Upper lobe of right lung (tissue), 1 donor: Measurements from ENCODE around the gene BORCS8. TPM values are rescaled to one million over a fixed set of nuclear protein-coding genes. Genes with fewer than 3 reads are reported as not detected.

Experiments
- ATAC-seq: fragments of 200-7000 bp; cut with Tn5 transposase; one replicate; pipeline ENCODE4 v1.9.1; 2020; ENCODE audit warnings: mild to moderate bottlenecking, moderate library complexity
- DNase-seq: peaks from one replicate; pipeline ENCODE4 v3.0.0-alpha.2; 2020
- H3K27ac ChIP-seq: fragments of 200-600 bp; one replicate; pipeline ENCODE4 v1.8.0; 2022
- H3K27me3 ChIP-seq: fragments of 200-600 bp; one replicate; pipeline ENCODE4 v1.8.0; 2022; ENCODE audit warnings: mild to moderate bottlenecking
- H3K36me3 ChIP-seq: fragments of 200-600 bp; one replicate; pipeline ENCODE4 v1.8.0; 2022
- H3K4me1 ChIP-seq: fragments of 200-600 bp; one replicate; pipeline ENCODE4 v1.8.0; 2022
- H3K4me3 ChIP-seq: fragments of 200-600 bp; one replicate; pipeline ENCODE4 v1.8.0; 2022; ENCODE audit warnings: mild to moderate bottlenecking
- H3K9me3 ChIP-seq: fragments of 200-600 bp; one replicate; pipeline ENCODE4 v1.8.0; 2022
- intact Hi-C: fragments of 100-400 bp; cut with DNase I; formaldehyde crosslinking; loops from one replicate; pipeline ENCODE4 v1.11.0; 2022
- total RNA-seq: library from RNA; stranded (reverse); fragmentation: NEBNext Ultra II Directional; extraction: Animal tissue kit (Norgen Biotek cat#: 25700); gene quantifications from one replicate; pipeline ENCODE4 v1.2.1, GENCODE V29; 2021
- TF ChIP-seq, protein P1 (sequence below): fragments of 200-600 bp; IDR thresholded peaks from one replicate; pipeline ENCODE4 v1.8.0; 2022; ENCODE audit warnings: antibody characterized with exemption
- donor health status: DM: no; HTN: yes; CAD: no; lungs with severe emphysema.

The BORCS8 gene
- total RNA-seq, 1 donor from 2014 or later, result 24.8 TPM

DNA sequence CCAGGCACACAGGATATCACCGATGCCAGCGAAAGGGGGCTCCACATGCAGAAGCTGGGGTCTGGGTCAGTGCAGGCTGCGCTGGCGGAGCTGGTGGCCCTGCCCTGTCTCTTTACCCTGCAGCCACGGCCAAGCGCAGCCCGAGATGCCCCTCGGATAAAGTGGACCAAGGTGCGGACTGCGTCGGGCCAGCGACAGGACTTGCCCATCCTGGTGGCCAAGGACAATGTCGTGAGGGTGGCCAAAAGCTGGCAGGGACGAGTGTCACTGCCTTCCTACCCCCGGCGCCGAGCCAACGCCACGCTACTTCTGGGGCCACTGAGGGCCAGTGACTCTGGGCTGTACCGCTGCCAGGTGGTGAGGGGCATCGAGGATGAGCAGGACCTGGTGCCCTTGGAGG lies 27.0 kb upstream of the BORCS8 start:
- Histone ChIP-seq H3K4me1 (no peaks in the 10 kb centered on the region), H3K9me3 (no peaks in the 10 kb centered on the region), H3K27ac (no peak overlapping the region), H3K27me3 (peaks cover 10% of the 10 kb centered on the region), H3K4me3 (no peak overlapping the region), H3K36me3 (no peaks in the 10 kb centered on the region)
- TF ChIP-seq, protein P1, sequence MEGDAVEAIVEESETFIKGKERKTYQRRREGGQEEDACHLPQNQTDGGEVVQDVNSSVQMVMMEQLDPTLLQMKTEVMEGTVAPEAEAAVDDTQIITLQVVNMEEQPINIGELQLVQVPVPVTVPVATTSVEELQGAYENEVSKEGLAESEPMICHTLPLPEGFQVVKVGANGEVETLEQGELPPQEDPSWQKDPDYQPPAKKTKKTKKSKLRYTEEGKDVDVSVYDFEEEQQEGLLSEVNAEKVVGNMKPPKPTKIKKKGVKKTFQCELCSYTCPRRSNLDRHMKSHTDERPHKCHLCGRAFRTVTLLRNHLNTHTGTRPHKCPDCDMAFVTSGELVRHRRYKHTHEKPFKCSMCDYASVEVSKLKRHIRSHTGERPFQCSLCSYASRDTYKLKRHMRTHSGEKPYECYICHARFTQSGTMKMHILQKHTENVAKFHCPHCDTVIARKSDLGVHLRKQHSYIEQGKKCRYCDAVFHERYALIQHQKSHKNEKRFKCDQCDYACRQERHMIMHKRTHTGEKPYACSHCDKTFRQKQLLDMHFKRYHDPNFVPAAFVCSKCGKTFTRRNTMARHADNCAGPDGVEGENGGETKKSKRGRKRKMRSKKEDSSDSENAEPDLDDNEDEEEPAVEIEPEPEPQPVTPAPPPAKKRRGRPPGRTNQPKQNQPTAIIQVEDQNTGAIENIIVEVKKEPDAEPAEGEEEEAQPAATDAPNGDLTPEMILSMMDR, result no peak
- ATAC-seq, result no peak
- no peak for DNase-seq
- intact Hi-C loops, result no loop called here

DNA sequence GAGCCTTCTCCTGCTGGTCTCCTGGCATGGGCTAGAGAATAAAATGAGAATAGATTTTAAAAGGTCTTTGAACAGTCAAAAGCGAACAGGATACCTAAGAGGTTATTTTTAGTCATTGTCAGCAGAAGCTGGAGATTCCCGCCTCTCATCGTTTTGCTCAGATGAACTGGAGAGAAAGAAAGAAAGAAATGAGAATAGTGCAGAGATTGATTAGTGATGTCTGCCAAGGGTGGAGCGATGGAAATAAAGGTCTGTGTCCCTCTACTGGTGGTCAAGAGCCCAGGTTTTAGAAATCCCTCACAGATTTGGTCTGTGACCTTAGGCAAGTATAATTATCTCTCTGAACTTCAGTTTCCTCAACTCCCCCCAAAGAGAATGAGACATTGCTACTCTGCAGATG lies 25.1 kb upstream of the BORCS8 start:
- no peak for ATAC-seq
- TF ChIP-seq, protein P1, result no peak
- Histone ChIP-seq H3K4me1 (no peaks in the 10 kb centered on the region), H3K9me3 (no peaks in the 10 kb centered on the region), H3K36me3 (no peaks in the 10 kb centered on the region), H3K27me3 (peaks cover 17% of the 10 kb centered on the region), H3K27ac (no peak overlapping the region), H3K4me3 (no peak overlapping the region)
- intact Hi-C loops, result no loop called here
- no peak for DNase-seq

DNA sequence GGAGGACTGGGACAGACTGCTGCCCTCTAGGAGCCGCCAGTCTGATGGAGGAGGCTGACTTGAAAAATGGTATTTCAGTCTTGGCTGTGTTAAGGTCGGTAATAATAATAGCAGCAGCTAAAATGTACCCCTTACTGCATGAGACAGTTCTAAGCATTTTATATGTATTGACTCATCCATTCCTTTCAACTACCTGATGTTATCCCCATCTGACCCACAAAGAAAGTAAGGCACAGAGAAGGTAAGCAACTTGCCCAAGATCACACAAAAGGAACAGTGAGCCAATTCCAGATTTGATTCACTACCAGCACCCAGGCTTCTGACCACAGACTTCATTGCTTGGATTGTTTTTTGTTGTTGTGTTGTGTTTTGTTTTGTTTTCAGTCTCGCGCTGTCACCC lies 23.8 kb upstream of the BORCS8 start:
- Histone ChIP-seq H3K4me1 (no peaks in the 10 kb centered on the region), H3K27ac (no peak overlapping the region), H3K27me3 (peaks cover 30% of the 10 kb centered on the region), H3K4me3 (no peak overlapping the region), H3K36me3 (no peaks in the 10 kb centered on the region), H3K9me3 (no peaks in the 10 kb centered on the region)
- TF ChIP-seq, protein P1, result no peak
- no peak for DNase-seq
- intact Hi-C loops, result no loop called here
- ATAC-seq, result no peak

DNA sequence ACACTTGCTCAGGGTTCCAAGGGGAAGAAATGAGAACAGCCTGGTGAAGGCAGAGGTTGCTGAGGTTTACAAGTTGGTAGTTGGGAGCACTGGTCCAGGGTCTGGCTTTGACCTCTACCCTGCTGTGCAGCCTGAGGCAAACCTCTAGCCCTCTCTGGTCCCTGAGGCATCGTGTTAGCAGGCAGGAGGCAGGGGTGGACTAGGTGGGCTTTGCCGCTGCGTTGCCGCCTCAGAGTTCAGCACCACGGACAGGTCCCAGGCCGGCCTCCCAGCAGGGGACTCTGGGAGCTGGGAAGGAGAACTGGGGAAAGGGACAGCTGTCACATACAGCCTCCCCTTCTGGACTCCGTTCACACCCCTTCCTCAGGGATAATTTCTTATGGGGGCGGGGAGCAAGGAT lies 22.9 kb upstream of the BORCS8 start:
- intact Hi-C loops, result no loop called here
- peaks cover 31% of the 10 kb centered on the region for H3K27me3 ChIP-seq
- no peak overlapping the region for H3K27ac ChIP-seq
- ATAC-seq, result peak; percentile 57
- no peak for DNase-seq
- no peaks in the 10 kb centered on the region for H3K4me1 ChIP-seq
- TF ChIP-seq, protein P1, result no peak
- H3K4me3 ChIP-seq, result no peak overlapping the region
- H3K36me3 ChIP-seq, result no peaks in the 10 kb centered on the region
- no peaks in the 10 kb centered on the region for H3K9me3 ChIP-seq

DNA sequence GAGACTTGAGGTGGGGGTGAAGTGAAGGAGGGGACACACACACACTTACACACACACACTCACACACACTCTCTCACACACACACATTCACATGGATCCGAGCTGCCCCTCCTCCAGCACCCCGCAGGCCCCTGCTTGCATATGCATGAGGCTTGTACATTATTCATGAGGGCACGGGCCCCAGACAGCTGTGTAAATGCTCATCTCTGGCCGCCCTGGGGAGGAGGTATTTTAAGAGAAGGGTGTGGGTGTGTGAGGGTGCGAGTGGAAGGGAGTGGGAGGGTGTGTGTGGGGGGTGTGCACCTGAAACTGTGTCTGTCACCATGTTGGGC lies 22.2 kb upstream of the BORCS8 start:
- H3K36me3 ChIP-seq, result no peaks in the 10 kb centered on the region
- ATAC-seq (no peak), DNase-seq (no peak)
- H3K9me3 ChIP-seq, result no peaks in the 10 kb centered on the region
- intact Hi-C loops, result no loop called here
- peaks cover 31% of the 10 kb centered on the region for H3K27me3 ChIP-seq
- TF ChIP-seq, protein P1, result no peak
- no peak overlapping the region for H3K4me3 ChIP-seq
- no peaks in the 10 kb centered on the region for H3K4me1 ChIP-seq
- no peak overlapping the region for H3K27ac ChIP-seq

DNA sequence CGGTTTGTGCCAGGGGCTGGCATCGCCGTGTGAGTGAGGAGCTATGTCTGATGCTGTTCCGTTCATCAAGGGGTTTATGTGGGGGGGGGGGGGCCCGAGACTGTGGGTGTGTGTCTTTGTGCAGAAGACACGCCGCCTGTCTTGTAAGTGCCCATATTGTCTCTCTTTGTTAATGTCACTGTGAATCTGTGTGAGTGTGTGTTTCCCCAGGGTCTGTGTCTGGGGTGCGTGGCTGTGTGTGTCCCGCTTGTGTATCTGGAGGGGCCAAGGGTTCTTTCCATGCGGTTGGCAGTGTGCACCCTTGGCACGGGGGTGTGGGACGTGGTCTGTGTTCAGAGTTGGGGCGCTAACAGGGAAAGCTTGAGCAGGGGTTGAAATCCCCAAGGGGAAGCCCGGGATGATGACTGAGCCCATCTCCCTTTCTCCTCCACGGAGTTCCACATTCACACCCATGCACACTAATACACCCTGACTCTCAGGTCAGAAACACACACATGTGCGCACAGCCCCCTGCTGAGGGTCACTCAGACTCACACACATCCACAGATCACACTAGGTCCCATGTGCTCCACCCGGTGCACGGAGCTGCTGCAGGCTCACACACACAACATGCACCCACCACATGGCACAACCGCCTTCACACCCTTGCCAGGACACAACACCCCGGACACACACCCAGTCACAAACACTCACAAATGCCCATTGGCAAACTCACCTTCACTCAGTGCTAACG lies 21.6 kb upstream of the BORCS8 start:
- no peak overlapping the region for H3K4me3 ChIP-seq
- no peaks in the 10 kb centered on the region for H3K4me1 ChIP-seq
- H3K27ac ChIP-seq, result no peak overlapping the region
- intact Hi-C loops, result no loop called here
- ATAC-seq (no peak), DNase-seq (no peak)
- no peaks in the 10 kb centered on the region for H3K9me3 ChIP-seq
- H3K27me3 ChIP-seq, result peaks cover 31% of the 10 kb centered on the region
- H3K36me3 ChIP-seq, result no peaks in the 10 kb centered on the region
- TF ChIP-seq, protein P1, result no peak
